Inflammatory macrophage treated with lipopolysaccharide for 4 hours (primary cell): ENCODE data around the gene C16orf95.
A peak's percentile ranks its signal among the peaks of the same experiment; 100 is the strongest.
"Not testable (repeated sequence)": the region's sequence is repeated elsewhere in the genome, so short reads cannot be mapped to it uniquely, and the experiment has no call there.

Source experiments
- DNase-seq: peaks from one replicate; pipeline ENCODE4 v3.0.0-alpha.2; 2020

The C16orf95 gene, protein sequence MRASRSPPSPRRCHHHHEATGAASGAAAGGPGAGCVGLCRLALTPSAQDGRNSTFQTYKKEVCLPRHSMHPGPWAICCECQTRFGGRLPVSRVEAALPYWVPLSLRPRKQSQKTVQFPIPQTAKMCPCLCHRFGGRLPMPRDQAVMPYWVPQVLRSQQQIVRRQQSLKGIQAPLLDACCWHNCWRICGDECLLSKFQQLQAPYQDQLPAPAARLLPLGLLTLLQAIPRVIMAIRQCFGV

DNA sequence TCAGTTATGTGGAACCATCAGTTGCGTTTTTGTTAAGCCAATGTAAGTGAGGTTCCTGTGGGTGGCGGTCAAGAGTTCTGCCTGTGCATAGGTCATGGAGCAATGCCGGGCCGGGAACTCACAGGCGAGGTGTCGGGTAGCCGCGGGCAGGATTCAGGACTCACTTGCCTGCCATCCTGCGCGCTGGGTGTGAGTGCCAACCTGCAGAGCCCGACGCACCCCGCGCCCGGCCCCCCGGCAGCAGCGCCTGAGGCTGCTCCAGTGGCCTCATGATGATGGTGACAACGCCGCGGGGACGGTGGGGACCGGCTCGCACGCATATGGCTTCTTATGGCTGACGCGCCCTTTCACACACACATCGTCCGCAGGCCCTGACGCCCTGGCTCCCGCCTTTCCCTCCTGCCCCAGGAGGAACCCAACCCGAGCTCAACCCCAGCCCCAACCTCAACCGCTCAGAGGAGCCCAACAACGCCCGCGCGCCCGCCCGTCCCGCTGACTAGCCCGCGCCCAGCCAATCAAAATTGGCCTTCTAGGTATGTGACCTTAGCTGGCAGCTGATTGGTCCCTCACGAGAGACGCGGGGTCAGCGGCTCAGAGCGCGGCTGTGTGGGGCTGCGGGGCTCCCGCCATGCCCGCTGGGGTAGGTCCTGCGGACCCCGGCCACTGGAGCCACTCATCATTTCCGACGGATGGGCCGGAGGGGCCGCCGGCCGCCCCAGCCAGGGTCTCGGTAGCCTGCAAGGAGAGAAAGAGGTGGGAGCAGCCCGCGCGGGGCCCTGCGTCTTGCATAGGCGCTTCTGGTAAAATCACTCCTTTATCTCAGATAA lies at the start of gene C16orf95:
Gene C16orf95, minus strand, starts transcription at position 470 of the 827 bp plus-strand sequence. Its CDS starts 150 bp downstream, at position 320.
- peak; percentile 94 for DNase-seq

DNA sequence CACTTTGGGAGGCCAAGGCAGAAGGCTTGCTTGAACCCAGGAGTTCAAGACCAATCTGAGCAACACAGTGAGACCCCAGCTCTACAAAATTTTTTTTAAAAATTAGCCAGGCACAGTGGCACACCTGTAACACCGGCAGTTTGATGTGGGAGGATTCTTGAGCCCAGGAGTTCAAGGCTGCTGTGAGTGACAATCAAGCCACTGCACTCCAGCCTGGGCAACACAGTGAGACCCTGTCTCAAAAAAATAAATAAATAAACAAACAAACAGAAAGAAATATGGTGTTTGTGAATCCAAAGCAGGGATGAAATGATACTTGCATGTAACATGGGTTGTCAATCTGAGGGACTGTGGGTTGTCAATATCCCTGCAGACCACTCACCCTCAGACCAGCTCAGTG lies 49.7 kb upstream of the C16orf95 start:
- DNase-seq = no peak

DNA sequence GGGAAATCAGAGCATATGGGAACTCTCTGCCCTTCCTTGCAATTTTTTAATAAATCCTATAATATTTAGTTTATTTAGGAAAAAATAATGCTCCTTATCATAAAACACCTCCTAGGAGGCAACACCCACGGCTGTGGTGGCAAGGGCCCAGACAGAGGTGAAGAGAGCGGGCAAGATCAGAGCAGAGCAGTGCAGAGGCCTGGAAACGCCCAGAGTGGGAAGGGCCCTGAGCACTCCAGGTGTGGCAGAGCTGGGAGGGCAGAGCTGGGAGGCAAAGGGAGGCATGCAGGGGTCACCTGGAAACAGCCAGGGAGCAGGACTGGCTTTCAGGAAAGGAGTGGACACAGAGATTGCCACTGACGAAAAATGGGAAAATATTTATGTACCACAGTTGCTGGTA lies 49.1 kb upstream of the C16orf95 start:
- no peak for DNase-seq

DNA sequence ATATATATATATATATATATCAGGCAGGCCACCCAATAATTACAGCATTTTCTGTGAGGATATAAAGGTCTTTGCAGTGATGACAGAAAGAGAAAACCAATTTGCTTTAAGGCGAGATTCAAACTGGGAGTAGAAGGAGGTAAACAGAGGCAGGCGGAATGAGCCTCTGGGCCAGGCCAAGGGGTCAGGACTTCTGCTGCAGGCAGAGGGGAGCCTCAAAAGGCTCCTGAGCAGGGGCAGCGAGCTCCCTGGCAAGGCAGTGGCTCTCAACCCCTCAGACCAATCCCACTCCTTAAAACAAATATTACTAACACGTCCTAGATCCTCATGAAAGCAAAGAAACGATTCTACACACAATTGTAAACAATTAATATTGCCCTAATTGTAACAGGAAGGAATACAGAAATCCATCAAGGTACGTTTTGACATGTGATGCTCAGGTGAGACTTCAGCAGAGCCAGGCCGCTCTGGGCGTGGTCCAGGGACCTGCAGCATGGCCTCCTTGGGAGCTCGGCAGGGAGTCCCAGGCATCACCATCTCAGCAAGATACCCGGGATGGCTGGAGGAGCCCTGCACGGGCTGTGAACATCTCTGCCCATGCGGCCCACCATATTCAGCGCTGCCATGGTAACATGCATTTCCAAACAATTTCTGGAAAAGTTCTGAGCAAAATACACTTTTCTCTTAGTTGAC lies 48.0 kb upstream of the C16orf95 start:
- DNase-seq = no peak

GRCh38 chr16:87363771-87364455 lies 46.7 kb upstream of the C16orf95 start:
- DNase-seq = no peak

GRCh38 chr16:87362828-87363559 lies 45.8 kb upstream of the C16orf95 start:
- DNase-seq = not testable (repeated sequence)

DNA sequence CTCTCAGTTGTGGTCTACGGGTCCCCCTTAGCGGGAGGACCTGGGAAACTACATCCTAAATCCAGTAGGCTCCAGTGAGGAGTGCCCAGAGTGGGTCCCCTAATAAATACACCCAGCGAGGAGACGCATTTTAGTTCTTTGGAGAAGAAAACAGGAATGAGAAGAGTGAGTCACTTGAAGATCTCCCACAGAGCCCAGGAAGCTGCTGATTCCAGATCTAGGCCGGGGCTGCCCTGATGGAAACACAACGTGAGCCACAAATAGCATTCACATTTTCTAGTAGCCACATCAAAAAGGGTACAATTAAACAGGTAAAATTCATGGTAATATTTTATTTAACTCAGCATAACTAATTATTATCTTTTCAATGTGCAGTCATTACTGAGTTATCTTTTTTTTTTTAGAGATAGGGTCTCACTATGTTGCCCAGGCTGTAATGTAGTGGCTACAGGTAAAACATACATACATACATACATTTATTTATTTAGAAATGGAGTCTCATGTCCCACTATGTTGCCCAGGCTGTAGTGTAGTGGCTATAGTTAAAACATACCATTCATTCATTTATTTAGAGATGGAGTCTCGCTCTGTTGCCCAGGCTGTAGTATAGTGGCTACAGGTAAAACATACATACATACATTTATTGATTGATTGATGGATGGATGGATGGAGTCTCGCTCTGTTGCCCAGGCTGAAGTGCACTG lies 44.9 kb upstream of the C16orf95 start:
- DNase-seq = no peak

DNA sequence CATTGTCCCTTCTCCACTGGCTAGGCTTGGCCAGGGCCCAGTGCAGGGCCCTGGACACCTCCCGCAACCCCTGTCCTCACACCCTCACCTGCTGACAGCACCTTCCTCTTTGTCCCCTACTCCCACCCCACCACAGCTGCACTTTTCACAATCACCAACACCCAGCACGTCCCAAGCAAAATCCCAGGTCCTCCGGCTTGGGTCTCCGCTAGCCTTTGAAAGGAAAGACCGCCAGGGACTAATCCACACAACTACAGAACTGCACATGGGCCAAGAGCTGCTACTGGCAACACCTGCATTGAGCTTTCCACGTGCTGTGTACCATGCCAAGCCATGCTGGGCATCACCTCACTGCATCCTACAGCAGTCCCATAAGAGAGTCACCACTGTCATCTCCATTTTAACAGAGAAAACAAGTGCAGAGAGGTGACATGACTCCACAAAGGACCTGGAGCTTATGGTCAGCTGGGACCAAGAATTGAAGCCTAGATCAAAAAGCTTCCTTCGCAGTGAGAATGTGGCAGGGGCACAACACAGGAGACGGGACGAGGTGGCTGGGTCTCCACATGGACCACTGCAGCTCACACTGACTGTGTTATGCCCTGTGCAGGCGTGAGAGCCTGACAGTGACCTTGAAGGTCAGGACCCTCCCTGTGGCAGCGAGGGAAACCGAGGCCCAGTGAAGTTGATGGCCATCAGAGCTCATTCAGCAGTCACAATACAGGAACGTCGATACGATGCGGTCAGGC lies 43.8 kb upstream of the C16orf95 start:
- no peak for DNase-seq

DNA sequence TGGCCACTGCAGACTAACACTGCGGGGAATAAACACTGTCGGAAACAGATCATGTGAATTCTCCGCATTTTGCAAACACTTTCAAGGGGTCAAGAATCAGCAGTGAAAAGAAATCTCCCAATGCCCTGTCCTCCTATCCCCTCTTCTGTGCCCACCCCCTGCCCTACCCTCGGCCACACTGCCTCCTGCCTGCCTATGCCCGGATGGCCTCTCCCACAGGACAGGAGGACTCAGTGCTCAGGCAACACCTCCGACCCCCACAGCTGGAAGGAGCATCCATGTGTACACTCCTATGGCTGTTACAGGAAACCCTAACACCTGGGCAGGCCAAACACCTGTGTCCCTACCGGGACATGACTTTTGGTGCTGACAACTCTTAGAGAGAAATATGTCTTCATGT lies 41.9 kb upstream of the C16orf95 start:
- no peak for DNase-seq

GRCh38 chr16:87358696-87359095 lies 41.5 kb upstream of the C16orf95 start:
- DNase-seq = no peak

DNA sequence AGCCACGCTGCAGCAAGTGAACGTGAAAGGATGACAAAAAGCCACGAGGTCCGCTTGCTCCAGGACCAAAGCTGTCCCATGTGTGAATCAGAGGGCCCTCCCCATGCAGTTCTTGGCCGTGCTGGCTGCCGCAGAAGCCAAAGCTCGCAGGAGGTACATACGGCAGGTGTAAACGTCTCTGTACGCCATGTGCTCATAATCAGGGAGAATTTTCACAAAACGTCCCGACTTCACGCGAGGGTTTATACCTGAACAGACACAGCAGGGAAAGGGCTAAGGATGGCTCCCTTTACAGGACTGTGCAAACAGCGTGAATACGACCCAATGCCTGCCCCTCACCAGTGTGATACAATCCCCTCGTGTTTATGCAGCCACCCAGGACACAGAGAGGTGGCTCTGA lies 41.1 kb upstream of the C16orf95 start:
- no peak for DNase-seq

GRCh38 chr16:87356491-87356853 lies 39.3 kb upstream of the C16orf95 start:
- no peak for DNase-seq

DNA sequence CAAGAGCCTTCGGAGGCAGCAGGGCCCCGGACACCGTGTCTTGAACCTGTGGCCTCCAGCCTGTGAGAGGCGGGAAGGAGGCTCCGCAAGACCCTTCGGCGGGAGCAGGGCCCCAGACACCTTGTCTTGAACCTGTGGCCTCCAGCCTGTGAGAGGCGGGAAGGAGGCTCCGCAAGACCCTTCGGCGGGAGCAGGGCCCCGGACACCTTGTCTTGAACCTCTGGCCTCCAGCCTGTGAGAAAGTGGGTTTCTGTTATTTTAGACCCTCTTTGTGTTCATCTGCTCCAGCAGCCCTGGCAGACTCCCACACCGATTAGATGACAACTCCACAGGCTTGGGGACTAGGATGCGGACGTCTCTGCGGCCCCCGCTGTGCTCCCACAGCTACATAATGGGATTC lies 36.4 kb upstream of the C16orf95 start:
- no peak for DNase-seq

- no peak for DNase-seq
Measured at GRCh38 chr16:87352818-87353217, 35.6 kb upstream of the C16orf95 start.

GRCh38 chr16:87351320-87351698 lies 34.1 kb upstream of the C16orf95 start:
- no peak for DNase-seq

DNA sequence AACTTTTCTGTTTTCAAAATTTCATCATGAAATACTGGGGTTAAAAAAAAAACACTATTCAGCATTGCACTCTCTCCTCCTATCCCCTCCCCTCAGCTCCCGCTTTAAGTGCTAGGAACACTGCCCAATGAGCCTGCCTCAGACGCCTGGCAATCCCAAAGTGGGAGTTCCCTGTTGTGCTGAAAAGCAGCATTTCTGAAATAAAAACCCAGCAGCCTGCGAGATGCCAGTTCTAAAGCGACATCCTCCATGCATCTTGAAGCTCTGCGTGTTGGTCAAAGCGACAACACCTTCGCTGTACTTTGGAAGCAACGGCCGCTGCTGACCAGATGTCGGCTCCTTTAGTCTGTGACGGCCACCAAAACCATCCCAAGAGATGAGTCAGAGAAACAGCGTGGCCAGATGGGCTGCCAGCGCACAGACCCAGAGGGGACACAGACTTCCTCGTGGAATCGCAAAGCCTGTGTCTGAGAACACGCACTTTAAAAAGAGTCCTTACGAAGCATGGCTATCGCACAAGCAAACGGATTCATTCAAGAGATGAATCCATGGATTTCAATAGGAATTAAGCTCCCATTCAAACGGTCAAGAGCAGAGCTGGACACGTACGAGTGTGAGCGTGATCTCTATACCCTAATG lies 33.6 kb upstream of the C16orf95 start:
- DNase-seq = no peak

DNA sequence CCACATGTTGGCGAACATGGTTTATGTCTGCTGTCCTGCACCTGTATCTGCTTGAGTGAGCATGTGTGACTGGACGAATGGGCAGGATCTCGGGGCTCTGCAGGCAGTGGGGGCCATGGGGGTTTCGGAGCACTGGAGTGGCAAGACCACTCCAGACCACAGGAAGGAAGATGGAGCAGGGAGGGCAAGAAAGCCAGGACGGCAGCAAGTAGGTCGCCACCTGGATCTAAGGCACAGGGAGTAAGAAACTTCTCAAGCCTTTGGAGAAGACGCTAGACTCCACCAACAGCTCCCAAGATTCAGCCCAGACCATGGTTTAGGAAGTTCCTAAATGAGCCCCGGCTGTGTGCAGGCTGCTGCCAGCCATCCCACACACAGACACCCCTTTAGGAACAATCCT lies 32.8 kb upstream of the C16orf95 start:
- DNase-seq = no peak

GRCh38 chr16:87348616-87349157 lies 31.5 kb upstream of the C16orf95 start:
- no peak for DNase-seq

DNA sequence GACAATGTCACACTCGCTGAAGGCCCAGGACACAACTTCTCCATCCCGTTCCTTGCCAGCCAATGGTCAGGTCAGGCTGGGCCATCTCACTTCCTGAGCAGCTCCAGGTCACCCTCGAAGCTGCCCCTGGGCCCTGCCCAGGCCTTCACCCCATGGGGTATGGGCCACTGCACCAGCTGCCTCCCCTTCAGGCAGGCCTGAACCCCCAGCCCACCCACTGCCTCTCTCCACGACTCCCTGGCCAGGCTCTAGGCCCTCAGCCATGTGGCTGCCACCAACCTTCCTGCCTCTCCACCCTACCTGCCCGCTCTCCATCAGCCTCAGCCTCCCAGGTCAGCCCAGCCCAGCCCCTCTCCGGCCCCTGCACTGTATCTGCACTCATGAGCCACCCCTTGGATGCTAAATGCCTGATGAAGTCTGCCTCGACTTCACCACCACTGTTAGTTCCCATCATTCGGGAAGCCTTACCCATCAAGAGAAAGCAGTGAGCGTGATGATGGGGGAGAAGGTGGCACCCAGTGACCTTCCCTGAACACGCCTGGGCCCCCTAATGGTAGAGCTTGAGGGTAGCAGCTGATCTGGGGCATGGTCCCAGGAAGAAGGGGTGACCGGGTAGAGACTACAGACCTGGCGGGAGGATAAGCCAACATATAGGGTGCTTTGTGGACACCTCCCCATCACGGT lies 30.9 kb upstream of the C16orf95 start:
- no peak for DNase-seq
